ENCODE results near the gene MAN1C1. TPM values are rescaled to one million over a fixed set of nuclear protein-coding genes. Genes with fewer than 3 reads are reported as not detected.

MAN1C1 gene
- total and polyA plus RNA-seq, 2 donors (not counting 3 experiments of a cell fraction or from before 2014, with no cell fraction given) = 1.5 to 4.0 TPM

- dilution Hi-C loops (cut with MboI; ENCODE audit: extremely low pct_ligation_motif_present, low sequenced_read_pairs) = no loop called here
- no TSS peak for BruUV-seq (replicated peaks)
- H4K20me1 ChIP-seq (replicated peaks; ENCODE audit: control insufficient read depth, extremely low read depth, insufficient read depth, low read length) = no peaks in the 10 kb centered on the region
- TF ChIP-seq GATA2 (IDR thresholded peaks at IDR 0.05; ENCODE audit: insufficient read depth, insufficient read length, low read depth, low read length) (no peak), CTCF (IDR thresholded peaks at IDR 0.05; ENCODE audit: extremely low read depth in 1 of 2, insufficient read depth in 1 of 2, low read depth in 1 of 2, low read length in 2 of 2) (no peak), JUN (IDR thresholded peaks at IDR 0.05; ENCODE audit: borderline replicate concordance, insufficient read depth, insufficient read length, low read depth) (no peak)
- FAIRE-seq (no peak), DNase-seq (ENCODE audit: low read depth, low spot score) (no peak)
- no peak overlapping the region for H3K9ac ChIP-seq (replicated peaks; ENCODE audit: extremely low read depth, insufficient read depth, low read length)
- POLR2A ChIA-PET = no interaction called here
- H3K27me3 ChIP-seq (ENCODE audit: control insufficient read depth in 2 of 2, insufficient read depth in 2 of 2, low read length in 2 of 2) = no peaks in the 10 kb centered on the region
- H3K79me2 ChIP-seq (ENCODE audit: control insufficient read depth, insufficient read depth, low read length) = no peaks in the 10 kb centered on the region
- no peaks in the 10 kb centered on the region for H3K36me3 ChIP-seq (ENCODE audit: control insufficient read depth in 2 of 2, extremely low read depth in 1 of 2, insufficient read depth in 2 of 2, low read length in 2 of 2)
- no peak overlapping the region for H3K4me2 ChIP-seq (ENCODE audit: insufficient read depth, low read length)
- H3K4me1 ChIP-seq (ENCODE audit: control insufficient read depth, extremely low read depth, insufficient read depth, low read length) = no peaks in the 10 kb centered on the region
- no peak overlapping the region for H3K27ac ChIP-seq (ENCODE audit: insufficient read depth, low read depth, low read length)
- no peaks in the 10 kb centered on the region for H3K9me3 ChIP-seq (replicated peaks; ENCODE audit: control insufficient read depth, insufficient read depth, low read length)
- no peak overlapping the region for H2AFZ ChIP-seq (ENCODE audit: low read depth, low read length)
- H3K9me1 ChIP-seq (replicated peaks; ENCODE audit: control insufficient read depth, extremely low read depth, insufficient read depth, low read length) = no peaks in the 10 kb centered on the region
- intact Hi-C loops (cut with micrococcal nuclease) = no loop called here
- CTCF ChIA-PET = no interaction called here
- no peak overlapping the region for H3K4me3 ChIP-seq (replicated peaks in 1 of 3; ENCODE audit: insufficient read depth in 1 of 3, low read depth in 1 of 3, low read length in 3 of 3)
Observed at GRCh38 chr1:25772692-25773245, 156.2 kb downstream of the MAN1C1 start.

GRCh38 chr1:25773441-25774125 lies 157.0 kb downstream of the MAN1C1 start:
- no peak overlapping the region for H3K4me2 ChIP-seq (ENCODE audit: insufficient read depth, low read length)
- intact Hi-C loops (cut with micrococcal nuclease) (no loop called here), dilution Hi-C loops (cut with MboI; ENCODE audit: extremely low pct_ligation_motif_present, low sequenced_read_pairs) (no loop called here)
- H3K4me1 ChIP-seq (ENCODE audit: control insufficient read depth, extremely low read depth, insufficient read depth, low read length) = no peaks in the 10 kb centered on the region
- no peaks in the 10 kb centered on the region for H3K9me1 ChIP-seq (replicated peaks; ENCODE audit: control insufficient read depth, extremely low read depth, insufficient read depth, low read length)
- H3K9ac ChIP-seq (replicated peaks; ENCODE audit: extremely low read depth, insufficient read depth, low read length) = no peak overlapping the region
- H3K4me3 ChIP-seq (replicated peaks in 1 of 3; ENCODE audit: insufficient read depth in 1 of 3, low read depth in 1 of 3, low read length in 3 of 3) = no peak overlapping the region
- CTCF ChIA-PET = interaction anchor here (1.8 kb wide), 1 partner anchor 8 kb away, joined by 4 read pairs; no protein-coding TSS in a partner anchor
- no peak overlapping the region for H3K27ac ChIP-seq (ENCODE audit: insufficient read depth, low read depth, low read length)
- FAIRE-seq (no peak), DNase-seq (ENCODE audit: low read depth, low spot score) (no peak)
- POLR2A ChIA-PET = no interaction called here
- BruUV-seq (replicated peaks) = no TSS peak
- H4K20me1 ChIP-seq (replicated peaks; ENCODE audit: control insufficient read depth, extremely low read depth, insufficient read depth, low read length) = no peaks in the 10 kb centered on the region
- TF ChIP-seq JUN (IDR thresholded peaks at IDR 0.05; ENCODE audit: borderline replicate concordance, insufficient read depth, insufficient read length, low read depth) (no peak), CTCF (IDR thresholded peaks at IDR 0.05; ENCODE audit: extremely low read depth in 1 of 2, insufficient read depth in 1 of 2, low read depth in 1 of 2, low read length in 2 of 2) (no peak), MYC (IDR thresholded peaks at IDR 0.05; ENCODE audit: low read depth, low read length) (no peak), EZH2 (IDR thresholded peaks at IDR 0.05; ENCODE audit: borderline replicate concordance, low read depth, low read length, severe bottlenecking) (no peak), FOS (IDR thresholded peaks at IDR 0.05; ENCODE audit: borderline replicate concordance, insufficient read depth, low read length) (no peak), POLR2AphosphoS5 (IDR thresholded peaks at IDR 0.05; ENCODE audit: insufficient read depth, low read depth, low read length) (no peak), POLR2A (IDR thresholded peaks at IDR 0.05; ENCODE audit: low read depth, low read length) (no peak), GATA2 (IDR thresholded peaks at IDR 0.05; ENCODE audit: insufficient read depth, insufficient read length, low read depth, low read length) (no peak), MAX (IDR thresholded peaks at IDR 0.05; ENCODE audit: insufficient read depth, insufficient read length) (no peak)
- H3K27me3 ChIP-seq (ENCODE audit: control insufficient read depth in 2 of 2, insufficient read depth in 2 of 2, low read length in 2 of 2) = no peaks in the 10 kb centered on the region
- no peaks in the 10 kb centered on the region for H3K9me3 ChIP-seq (replicated peaks; ENCODE audit: control insufficient read depth, insufficient read depth, low read length)
- no peaks in the 10 kb centered on the region for H3K36me3 ChIP-seq (ENCODE audit: control insufficient read depth in 2 of 2, extremely low read depth in 1 of 2, insufficient read depth in 2 of 2, low read length in 2 of 2)
- H2AFZ ChIP-seq (ENCODE audit: low read depth, low read length) = no peak overlapping the region
- H3K79me2 ChIP-seq (ENCODE audit: control insufficient read depth, insufficient read depth, low read length) = no peaks in the 10 kb centered on the region

Data from endothelial cell of umbilical vein (primary cell).